Kasumi-1 (cell line): Measurements from ENCODE around the gene SOX1.

Experiments used
- DNase-seq, 2 experiments: peaks; one replicate each; lab custom pipeline; 2025; lab: John Stamatoyannopoulos, UW

The SOX1 gene

GRCh38 chr13:112067116-112067741, at the start of gene SOX1:
Gene SOX1 (plus strand): TSS chr13:112067149. CDS start chr13:112067659, 510 bp downstream.
- no peak for DNase-seq

GRCh38 chr13:112024577-112024976, 42.4 kb upstream of the SOX1 start:
- DNase-seq, result no peak

GRCh38 chr13:112027250-112027649, 39.7 kb upstream of the SOX1 start:
- no peak for DNase-seq

GRCh38 chr13:112028481-112028880, 38.5 kb upstream of the SOX1 start:
- DNase-seq, result no peak

- DNase-seq, result no peak
Measured at GRCh38 chr13:112029143-112029542, 37.8 kb upstream of the SOX1 start.

GRCh38 chr13:112032186-112032993, 34.6 kb upstream of the SOX1 start:
- no peak for DNase-seq

GRCh38 chr13:112034231-112034630, 32.7 kb upstream of the SOX1 start:
- DNase-seq, result no peak

GRCh38 chr13:112034846-112035245, 32.1 kb upstream of the SOX1 start:
- DNase-seq, result no peak

- DNase-seq, result no peak
Measured at GRCh38 chr13:112042496-112042895, 24.5 kb upstream of the SOX1 start.

GRCh38 chr13:112052213-112052612, 14.7 kb upstream of the SOX1 start:
- no peak for DNase-seq

- no peak for DNase-seq
Measured at GRCh38 chr13:112053167-112053743, 13.7 kb upstream of the SOX1 start.

GRCh38 chr13:112053744-112054615, 13.0 kb upstream of the SOX1 start:
- no peak for DNase-seq

- DNase-seq, result no peak
Measured at GRCh38 chr13:112054616-112055015, 12.3 kb upstream of the SOX1 start.

GRCh38 chr13:112055036-112055914, 11.7 kb upstream of the SOX1 start:
- no peak for DNase-seq

GRCh38 chr13:112055915-112056269, 11.1 kb upstream of the SOX1 start:
- DNase-seq, result no peak

GRCh38 chr13:112056284-112056727, 10.6 kb upstream of the SOX1 start:
- no peak for DNase-seq

GRCh38 chr13:112056739-112057438, 10.1 kb upstream of the SOX1 start:
- DNase-seq, result no peak

- no peak for DNase-seq
Measured at GRCh38 chr13:112057439-112057735, 9.6 kb upstream of the SOX1 start.

- no peak for DNase-seq
Measured at GRCh38 chr13:112057736-112058518, 9.0 kb upstream of the SOX1 start.

- no peak for DNase-seq
Measured at GRCh38 chr13:112058519-112058873, 8.5 kb upstream of the SOX1 start.
